ENCODE measurements around the gene CD2AP. TPM values are rescaled to one million over a fixed set of nuclear protein-coding genes. Genes with fewer than 3 reads are reported as not detected.
"Not testable (repeated sequence)": the region's sequence is repeated elsewhere in the genome, so short reads cannot be mapped to it uniquely, and the experiment has no call there.

The CD2AP gene
- total RNA-seq, 1 donor from 2014 or later: 22.9 TPM

DNA sequence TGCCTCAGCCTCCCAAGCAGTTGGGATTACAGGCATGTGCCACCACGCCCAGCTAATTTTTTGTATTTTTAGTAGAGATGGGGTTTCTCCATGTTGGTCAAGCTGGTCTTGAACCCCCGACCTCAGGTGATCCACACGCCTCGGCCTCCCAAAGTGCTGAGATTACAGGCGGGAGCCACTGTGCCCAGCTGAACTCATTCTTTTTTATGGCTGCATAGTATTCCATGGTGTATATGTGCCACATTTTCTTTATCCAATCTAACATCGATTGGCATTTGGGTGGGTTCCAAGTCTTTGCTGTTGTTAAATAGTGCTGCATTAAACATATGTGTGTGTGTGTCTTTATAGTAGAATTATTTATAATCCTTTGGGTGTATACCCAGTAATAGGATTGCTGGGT, 78.9 kb downstream of the CD2AP start:
- DNase-seq (ENCODE audit: low spot score): not testable (repeated sequence)

DNA sequence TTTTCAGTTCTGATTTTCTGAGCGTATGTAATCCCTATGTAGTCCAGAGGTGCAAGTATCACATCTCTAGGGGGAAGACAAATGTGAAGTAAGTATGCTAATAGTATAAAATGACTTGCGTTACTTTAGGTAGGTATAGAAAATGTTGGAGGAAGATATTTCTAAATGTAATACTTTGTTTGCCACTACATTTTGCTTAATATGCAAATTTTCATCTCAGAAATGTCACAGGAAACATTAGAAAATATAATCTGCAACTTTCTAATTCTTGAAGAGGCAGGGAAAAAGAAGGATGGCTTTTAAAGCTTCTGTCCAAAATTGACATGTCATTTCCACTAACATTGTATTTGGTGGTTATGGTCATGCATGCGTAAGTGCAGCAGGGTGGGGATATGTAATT, 85.6 kb downstream of the CD2AP start:
- DNase-seq (ENCODE audit: low spot score): no peak

DNA sequence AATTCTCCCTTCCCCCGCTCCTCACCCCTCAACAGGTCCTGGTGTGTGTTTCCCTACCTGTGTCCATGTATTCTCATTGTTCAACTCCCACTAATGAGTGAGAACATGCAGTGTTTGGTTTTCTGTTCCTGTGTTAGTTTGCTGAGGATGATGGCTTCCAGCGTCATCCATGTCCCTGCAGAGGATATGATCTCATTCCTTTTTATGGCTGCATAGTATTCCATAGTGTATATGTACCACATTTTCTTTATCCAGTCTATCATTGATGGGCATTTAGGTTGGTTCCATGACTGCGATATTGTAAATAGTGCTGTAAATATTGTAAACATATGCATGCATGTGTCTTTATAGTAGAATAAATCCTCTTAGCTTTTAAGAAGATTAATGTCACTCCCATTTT, 89.0 kb downstream of the CD2AP start:
- DNase-seq (ENCODE audit: low spot score): not testable (repeated sequence)

DNA sequence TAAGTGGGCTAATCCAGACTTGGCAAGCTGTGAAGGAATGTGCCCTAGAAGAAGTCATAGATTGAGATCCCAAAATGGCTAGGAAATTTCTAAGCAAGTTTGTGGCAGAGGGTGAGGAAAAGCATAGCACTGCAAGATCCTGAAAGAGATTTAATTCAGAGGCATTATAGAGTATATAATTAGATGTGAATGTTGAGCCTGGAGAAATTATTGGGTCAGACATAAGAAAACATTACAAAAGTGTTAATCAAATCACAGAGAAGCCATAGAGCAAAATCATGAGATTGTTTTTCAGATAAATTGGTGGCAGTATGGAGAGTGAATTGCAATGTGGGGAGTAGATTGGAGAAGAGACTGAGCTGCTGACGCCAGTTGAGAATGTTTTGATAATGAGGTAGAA, 90.0 kb downstream of the CD2AP start:
- DNase-seq (ENCODE audit: low spot score): no peak

DNA sequence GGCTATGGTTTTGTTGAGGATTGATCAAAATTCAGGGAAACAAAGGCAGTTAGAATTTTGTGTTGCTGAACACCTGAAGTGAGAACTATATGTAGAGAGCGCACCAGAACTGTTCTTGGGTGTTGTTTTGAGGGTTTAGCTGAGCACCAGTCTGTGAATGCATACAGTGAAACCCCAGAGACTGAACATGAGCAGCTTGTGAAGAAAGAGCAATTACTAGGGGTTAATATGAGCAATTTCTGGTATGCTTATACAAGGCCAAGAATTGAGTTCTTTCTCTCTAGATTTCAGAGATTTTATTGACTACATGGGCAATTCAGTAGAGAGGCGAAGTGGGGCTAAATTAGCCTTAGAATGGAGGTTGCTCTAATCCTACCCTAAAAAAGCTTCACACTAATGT, 93.9 kb downstream of the CD2AP start:
- DNase-seq (ENCODE audit: low spot score): no peak

DNA sequence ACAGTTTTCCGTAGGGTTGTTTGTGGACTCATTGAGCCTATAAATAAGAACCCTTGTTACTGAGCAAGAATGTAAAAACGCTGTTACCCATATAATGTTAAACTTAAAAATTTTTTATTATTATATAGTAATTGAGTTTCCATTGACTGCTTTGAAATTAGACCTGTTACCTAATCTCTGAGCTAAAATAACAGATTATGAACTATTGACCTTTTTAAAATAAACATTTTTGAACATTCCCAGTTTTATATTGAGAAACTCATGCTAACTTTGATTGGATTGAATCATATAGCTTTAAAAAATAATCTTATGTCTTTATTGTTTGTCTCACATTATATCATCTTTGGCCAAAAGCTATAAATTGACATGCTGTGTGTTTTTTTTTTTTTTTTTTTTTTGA, 95.5 kb downstream of the CD2AP start:
- no peak for DNase-seq (ENCODE audit: low spot score)

DNA sequence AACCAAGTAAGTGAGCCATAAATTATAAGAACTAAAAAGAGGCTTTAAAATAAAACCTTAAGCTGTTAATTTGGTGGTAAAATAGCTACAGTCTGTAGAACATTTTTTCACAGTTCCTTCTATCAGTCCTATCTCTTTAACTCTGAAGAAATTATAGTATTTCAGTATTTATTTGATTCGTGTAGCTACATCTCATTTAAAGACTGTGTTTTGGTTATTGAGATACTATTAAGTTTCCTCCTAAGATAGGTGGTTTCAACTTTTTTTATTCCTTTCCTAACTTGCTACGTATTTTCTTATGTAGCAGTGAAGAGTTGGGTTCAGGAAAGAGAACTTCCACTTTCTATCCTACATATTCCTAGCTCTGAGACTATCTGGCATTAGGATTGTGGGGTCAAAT, 97.2 kb downstream of the CD2AP start:
- no peak for DNase-seq (ENCODE audit: low spot score)

DNA sequence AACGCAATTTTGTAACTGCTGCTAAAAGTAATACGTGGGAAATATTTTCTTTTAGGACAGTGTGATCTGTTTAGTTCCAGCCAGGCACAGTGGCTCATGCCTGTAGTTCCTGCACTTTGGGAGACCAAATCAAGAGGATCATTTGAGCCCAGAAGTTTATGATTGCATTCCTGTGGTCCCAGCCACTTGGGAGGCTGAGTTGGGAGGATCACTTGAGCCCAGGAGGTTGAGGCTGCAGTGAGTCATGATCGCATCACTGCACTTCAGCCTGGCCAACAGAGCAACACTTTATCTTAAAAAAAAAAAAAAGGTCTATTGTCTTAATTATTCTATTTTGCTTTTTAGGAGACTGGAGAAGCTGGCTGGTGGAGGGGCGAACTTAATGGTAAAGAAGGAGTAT, 101.5 kb downstream of the CD2AP start:
- no peak for DNase-seq (ENCODE audit: low spot score)

DNA sequence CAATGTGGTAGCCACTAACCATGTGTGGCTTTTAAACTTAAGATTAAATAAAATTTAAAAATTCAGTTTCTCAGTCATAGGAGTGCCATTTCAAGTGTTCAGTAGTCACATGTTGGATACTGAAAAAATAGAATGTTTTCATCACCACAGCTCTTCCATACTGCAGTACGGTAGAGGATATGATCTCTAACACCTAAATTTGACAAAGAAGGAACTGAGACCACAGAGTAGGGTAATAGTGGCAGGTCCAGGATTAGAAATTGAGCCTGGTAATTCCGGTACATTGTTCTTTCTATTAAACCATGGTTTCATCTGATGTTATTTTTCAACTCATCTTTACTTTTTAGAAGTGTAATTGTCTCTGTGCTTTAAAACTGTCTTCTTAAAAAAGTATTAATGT, 104.0 kb downstream of the CD2AP start:
- no peak for DNase-seq (ENCODE audit: low spot score)

DNA sequence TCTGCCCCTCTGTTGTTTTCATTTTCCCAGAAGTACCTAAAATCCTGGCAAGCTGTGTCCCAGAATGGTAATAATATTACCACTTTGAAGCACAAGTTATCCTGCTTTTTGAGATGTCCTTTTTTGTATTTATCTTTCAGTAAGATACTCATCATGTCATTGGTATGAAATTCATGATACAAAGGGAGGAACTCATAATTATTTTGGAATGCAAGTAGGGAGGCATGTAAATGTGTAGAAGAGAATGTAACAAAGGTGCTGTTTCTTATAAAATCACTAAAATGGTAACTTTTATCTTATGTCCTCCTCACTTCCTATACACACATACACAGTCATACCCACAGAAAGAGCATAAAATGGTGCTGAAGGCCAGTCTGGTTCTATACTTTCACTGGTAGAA, 109.9 kb downstream of the CD2AP start:
- no peak for DNase-seq (ENCODE audit: low spot score)

DNA sequence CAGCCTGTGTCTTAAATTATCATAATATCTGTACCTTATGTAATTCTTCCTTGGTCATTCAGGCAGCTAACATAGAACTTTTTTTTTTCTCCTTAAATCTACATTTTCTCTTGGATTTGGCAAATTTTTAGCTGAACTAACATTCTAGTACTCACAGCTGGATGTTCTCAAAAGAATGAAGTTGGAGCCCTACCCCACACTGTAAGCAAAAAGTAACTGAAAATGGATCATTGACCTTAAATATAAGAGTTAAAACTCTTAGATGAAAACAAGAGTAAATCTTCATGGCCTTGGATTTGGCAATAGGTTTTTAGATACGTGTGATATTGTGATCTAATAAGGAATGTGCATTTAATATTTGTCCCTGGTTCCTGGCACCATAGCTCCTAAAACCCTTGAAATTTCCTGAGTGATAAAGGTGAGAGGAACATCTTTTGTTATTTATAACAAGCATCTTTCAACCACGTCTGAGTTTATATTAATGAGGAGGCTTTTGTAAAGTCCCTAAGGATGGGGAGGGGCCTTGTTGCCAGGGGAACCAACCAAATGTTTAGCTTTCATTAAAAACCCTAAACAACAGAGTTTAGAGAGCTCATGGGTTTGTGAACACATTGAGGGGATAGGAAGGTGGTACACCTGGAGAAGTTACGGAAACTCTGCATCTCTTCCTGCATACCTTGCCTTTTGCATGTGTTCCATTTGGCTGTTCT, 114.7 kb downstream of the CD2AP start:
- no peak for DNase-seq (ENCODE audit: low spot score)

DNA sequence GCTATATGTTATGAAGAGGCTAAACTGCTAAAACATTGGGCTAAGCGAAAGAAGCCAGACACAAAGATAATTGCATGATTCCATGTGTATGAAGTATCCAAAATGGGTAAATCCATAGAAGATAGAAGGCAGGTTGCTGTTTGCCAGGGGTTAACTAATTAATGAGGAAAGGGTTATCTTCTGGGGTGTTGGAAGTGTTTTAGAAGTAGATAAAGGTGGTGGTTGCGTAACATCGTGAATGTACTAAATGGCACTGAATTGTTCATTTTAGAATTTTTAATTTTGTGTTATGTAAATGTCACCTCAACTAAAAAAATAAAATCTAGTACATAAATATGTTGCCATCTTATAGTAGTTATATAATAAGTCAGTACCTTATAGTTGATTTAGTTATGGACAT, 116.4 kb downstream of the CD2AP start:
- no peak for DNase-seq (ENCODE audit: low spot score)

DNA sequence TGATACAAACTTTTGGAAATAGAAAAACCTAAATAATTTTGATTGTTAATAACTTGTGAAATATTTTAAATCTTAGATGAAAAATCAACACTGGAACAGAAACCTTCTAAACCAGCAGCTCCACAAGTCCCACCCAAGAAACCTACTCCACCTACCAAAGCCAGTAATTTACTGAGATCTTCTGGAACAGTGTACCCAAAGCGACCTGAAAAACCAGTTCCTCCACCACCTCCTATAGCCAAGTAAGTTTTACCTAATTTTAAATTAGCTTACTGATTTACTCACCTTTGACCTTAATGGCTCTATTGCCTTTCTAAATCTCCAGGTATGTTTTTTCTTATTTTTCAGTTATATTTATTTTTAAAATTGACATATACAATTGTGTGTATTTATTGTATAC, 118.2 kb downstream of the CD2AP start:
- DNase-seq (ENCODE audit: low spot score): no peak

DNA sequence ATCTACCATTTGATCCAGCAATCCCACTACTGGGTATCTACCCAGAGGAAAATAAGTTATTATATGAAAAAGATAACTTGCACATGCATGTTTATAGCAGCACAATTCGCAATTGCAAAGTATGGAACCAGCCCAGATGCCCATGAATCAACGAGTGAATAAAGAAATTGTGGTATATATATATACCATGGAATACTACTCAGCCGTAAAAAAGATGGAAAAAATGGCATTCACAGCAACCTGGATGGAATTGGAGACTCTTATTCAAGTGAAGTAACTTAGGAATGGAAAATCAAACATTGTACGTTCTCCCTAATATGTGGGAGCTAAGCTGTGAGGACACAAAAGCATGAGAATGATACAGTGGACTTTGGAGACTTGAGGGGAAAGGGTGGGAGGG, 120.8 kb downstream of the CD2AP start:
- DNase-seq (ENCODE audit: low spot score): no peak

DNA sequence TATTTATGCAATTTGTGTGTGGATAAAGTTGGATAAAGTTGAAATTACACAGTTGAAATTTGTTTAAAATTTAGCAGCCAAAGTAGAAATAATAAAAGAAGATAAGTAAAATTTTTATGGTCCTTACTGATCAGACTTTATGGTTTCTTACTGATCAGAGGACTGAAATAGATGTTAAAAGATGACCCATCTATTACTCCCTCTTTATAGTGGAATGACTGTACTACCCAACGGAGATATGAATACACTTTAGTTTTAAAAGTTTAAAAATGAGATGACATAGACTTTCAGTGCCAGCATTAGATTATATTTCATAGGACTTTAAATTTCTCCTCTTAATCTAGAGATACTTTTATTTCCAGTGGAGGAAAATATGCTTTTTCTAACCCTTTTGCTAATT, 121.9 kb downstream of the CD2AP start:
- DNase-seq (ENCODE audit: low spot score): no peak

DNA sequence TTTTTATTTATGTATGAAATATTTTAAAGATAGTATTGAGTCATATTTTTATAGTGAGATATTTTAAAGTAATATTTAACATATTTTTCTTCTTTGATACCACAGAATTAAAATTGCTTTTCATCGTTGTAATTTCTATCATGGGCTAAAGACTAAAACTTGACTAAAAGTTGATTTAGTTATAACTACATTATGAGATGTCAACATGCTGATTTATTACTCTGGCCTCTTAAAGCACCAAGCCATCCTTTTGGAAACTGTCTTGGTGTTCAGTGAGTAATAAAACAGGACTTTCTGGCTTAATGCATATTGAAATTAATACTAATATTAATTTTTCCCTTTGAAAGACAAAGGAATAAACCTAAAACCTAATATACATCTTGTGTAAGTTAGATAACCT, 125.6 kb downstream of the CD2AP start:
- no peak for DNase-seq (ENCODE audit: low spot score)

DNA sequence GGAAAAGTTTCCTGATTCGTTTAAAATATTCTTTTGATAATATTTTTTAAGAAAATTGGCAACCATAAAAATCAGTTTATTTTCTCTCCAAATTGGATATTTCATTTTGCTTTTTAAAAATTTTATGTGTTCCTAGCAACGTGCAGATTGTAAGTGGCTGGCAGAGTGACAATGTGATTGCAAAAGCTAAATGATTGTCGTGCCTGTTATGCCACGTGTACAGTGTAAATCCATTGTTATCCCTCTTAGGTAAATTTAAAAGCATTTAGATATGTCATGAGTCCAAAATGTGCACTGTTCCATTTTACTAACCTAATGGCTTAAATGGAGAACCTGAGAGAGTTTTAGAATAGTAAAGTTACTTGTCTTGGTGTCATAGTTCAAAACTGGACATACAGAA, 126.4 kb downstream of the CD2AP start:
- DNase-seq (ENCODE audit: low spot score): no peak

DNA sequence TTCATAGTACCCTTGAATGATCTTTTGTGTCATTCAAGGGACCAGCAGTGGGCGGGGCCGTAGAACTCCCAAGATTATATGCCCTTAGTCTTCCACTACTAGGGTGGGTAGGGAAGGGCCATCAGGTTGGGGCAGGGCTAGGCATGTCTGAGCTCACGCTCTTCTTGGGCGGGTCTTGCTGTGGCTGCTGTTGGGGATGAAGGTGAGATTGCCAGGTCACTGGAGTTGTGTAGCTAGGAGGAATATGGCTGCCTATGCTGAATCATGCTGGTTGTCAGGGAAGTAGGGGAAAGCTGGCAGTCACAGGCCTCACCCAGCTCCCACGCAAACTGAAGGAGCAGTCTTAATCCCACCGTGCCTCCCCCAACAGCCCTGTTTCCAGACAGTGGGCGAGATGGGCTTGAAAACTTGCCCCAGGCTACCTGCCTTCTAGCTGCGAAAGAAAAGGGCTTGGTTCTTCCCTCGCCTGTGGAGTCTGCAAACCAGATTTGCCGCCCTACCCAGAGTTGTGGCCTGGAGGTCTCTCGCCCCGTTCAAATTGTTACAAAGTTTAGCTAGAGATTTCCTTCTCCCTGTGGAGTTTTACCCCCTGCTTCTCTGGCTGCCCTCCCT, 144.4 kb downstream of the CD2AP start:
- no peak for DNase-seq (ENCODE audit: low spot score)

DNA sequence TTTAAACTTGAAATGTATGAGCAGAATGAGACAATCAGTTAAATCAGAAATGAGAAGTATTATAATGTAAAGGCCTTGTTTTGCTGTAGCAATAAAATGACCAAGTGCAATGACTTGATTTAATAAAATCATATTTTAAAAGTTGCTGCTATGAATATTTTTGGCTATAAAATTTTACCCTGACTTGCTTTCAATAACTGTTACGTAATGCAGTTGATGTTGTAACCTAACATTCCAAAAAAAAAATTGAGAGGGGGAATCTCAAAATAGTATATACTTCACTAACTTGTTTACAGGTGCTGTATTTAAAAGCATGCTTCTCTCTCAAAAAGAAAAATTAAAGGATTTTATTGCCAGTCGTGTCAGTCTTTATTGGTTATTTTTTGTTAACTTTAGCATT, 149.2 kb downstream of the CD2AP start:
- no peak for DNase-seq (ENCODE audit: low spot score)

DNA sequence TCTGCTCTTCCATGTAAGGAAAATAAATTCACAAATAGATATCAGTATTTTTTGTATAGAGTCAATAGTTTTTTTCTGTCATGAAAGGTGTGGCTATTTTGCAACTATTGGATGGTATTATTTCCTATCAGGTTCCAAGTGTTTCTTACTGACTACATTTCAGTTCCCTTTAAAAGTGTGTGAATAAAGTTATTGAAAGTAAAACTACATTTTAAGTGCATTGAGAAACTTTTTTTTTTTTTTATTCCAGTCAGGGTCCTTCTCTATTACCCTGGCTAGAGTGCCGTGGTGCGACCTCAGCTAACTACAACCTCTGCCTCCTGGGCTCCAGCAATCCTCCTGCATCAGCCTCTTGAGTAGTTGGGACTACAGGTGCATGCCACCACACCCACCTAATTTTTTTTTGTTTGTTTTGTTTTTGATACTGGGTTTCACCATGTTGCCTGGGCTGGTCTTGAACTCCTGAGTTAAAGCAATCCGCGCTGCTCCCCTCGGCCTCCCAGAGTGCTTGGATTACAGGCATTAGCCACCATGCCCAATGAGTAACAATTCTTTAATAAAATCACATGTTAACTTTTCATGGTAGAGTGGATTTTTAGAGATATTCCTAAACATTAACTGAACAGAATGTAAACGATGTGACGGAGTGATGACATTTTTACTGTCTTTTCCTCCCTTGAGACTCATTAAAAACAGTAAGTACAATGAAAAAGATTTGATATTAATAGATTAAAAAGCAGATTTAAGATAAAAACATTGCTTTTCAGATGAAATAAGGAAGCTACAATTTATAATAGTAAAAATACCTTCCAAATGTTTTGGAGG, 151.1 kb downstream of the CD2AP start:
- DNase-seq (ENCODE audit: low spot score): no peak

DNA sequence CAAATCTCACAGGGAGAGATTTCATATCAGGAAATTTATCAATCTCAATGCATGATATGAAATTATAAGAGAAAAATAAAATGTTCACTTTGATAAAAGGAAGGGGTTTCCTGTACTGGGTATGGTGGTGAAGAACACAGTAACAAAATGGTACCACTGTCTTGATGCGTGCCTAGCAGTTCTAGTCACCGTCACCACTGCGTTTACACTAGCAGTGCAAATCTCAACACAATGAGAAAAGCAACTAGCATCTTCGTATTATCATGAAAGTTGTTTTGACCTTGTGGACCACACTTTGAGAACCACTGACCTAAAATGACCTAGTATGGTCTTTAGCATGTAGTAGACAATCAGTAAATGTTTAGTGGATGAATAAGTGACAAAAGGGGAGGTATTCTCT, 152.4 kb downstream of the CD2AP start:
- DNase-seq (ENCODE audit: low spot score): no peak

DNA sequence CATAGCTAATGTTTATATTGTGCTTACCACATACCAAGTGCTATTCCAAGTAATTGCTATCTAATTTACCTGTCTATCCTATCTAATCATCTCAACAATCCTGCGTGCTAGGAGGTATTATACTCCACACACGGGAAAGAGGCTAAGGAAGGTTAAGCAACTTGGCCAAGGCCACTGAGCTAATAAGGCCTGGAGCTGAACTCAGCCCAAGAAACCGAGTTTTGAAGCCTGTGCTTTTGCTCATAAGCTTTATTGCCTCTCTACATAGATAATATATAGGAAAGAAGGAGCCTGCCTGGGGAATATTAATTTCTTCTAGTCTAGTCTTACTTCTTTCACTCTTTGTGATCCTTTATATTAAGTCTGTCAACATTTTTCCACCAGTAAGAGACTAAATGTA, 153.0 kb downstream of the CD2AP start:
- no peak for DNase-seq (ENCODE audit: low spot score)
